Measurements from ENCODE around the gene PAAF1.
"Not testable (repeated sequence)": the region's sequence is repeated elsewhere in the genome, so short reads cannot be mapped to it uniquely, and the experiment has no call there.

PAAF1 gene

GRCh38 chr11:73929388-73929787, 52.6 kb downstream of the PAAF1 start:
- no peak for TF ChIP-seq CTCF (IDR thresholded peaks at IDR 0.05; ENCODE audit: poor library complexity, severe bottlenecking)
- no peak for DNase-seq (ENCODE audit: low spot score)
- Histone ChIP-seq H3K27ac (ENCODE audit: poor library complexity, severe bottlenecking) (no peak overlapping the region), H3K4me1 (ENCODE audit: insufficient read depth, poor library complexity, severe bottlenecking) (no peaks in the 10 kb centered on the region), H3K36me3 (ENCODE audit: low read depth) (peaks cover 61% of the 10 kb centered on the region), H3K27me3 (ENCODE audit: insufficient read depth, poor library complexity, severe bottlenecking) (no peaks in the 10 kb centered on the region), H3K9me3 (ENCODE audit: severe bottlenecking) (no peaks in the 10 kb centered on the region), H3K4me3 (ENCODE audit: severe bottlenecking) (no peak overlapping the region)
- no peak for ATAC-seq (ENCODE audit: low read depth)

- peaks cover 49% of the 10 kb centered on the region for H3K36me3 ChIP-seq (ENCODE audit: low read depth)
- no peak overlapping the region for H3K27ac ChIP-seq (ENCODE audit: poor library complexity, severe bottlenecking)
- no peaks in the 10 kb centered on the region for H3K9me3 ChIP-seq (ENCODE audit: severe bottlenecking)
- DNase-seq (ENCODE audit: low spot score) (no peak), ATAC-seq (ENCODE audit: low read depth) (peak; percentile 67)
- H3K4me1 ChIP-seq (ENCODE audit: insufficient read depth, poor library complexity, severe bottlenecking) = no peaks in the 10 kb centered on the region
- peak; percentile 42 for TF ChIP-seq CTCF (IDR thresholded peaks at IDR 0.05; ENCODE audit: poor library complexity, severe bottlenecking)
- H3K27me3 ChIP-seq (ENCODE audit: insufficient read depth, poor library complexity, severe bottlenecking) = no peaks in the 10 kb centered on the region
- H3K4me3 ChIP-seq (ENCODE audit: severe bottlenecking) = no peak overlapping the region
Measured at GRCh38 chr11:73931039-73931645, 54.3 kb downstream of the PAAF1 start.

- no peak overlapping the region for H3K4me3 ChIP-seq (ENCODE audit: severe bottlenecking)
- DNase-seq (ENCODE audit: low spot score) = no peak
- no peak for ATAC-seq (ENCODE audit: low read depth)
- no peak for TF ChIP-seq CTCF (IDR thresholded peaks at IDR 0.05; ENCODE audit: poor library complexity, severe bottlenecking)
- no peaks in the 10 kb centered on the region for H3K27me3 ChIP-seq (ENCODE audit: insufficient read depth, poor library complexity, severe bottlenecking)
- no peak overlapping the region for H3K27ac ChIP-seq (ENCODE audit: poor library complexity, severe bottlenecking)
- H3K4me1 ChIP-seq (ENCODE audit: insufficient read depth, poor library complexity, severe bottlenecking) = no peaks in the 10 kb centered on the region
- peaks cover 43% of the 10 kb centered on the region for H3K36me3 ChIP-seq (ENCODE audit: low read depth)
- no peaks in the 10 kb centered on the region for H3K9me3 ChIP-seq (ENCODE audit: severe bottlenecking)
Measured at GRCh38 chr11:73931951-73932350, 55.2 kb downstream of the PAAF1 start.

- Histone ChIP-seq H3K27ac (ENCODE audit: poor library complexity, severe bottlenecking) (no peak overlapping the region), H3K4me1 (ENCODE audit: insufficient read depth, poor library complexity, severe bottlenecking) (no peaks in the 10 kb centered on the region), H3K4me3 (ENCODE audit: severe bottlenecking) (no peak overlapping the region), H3K27me3 (ENCODE audit: insufficient read depth, poor library complexity, severe bottlenecking) (no peaks in the 10 kb centered on the region), H3K36me3 (ENCODE audit: low read depth) (peaks cover 37% of the 10 kb centered on the region), H3K9me3 (ENCODE audit: severe bottlenecking) (no peaks in the 10 kb centered on the region)
- TF ChIP-seq CTCF (IDR thresholded peaks at IDR 0.05; ENCODE audit: poor library complexity, severe bottlenecking) = no peak
- DNase-seq (ENCODE audit: low spot score) (no peak), ATAC-seq (ENCODE audit: low read depth) (no peak)
Measured at GRCh38 chr11:73932781-73933180, 56.0 kb downstream of the PAAF1 start.

- H3K27me3 ChIP-seq (ENCODE audit: insufficient read depth, poor library complexity, severe bottlenecking) = not testable (repeated sequence)
- peaks cover 14% of the 10 kb centered on the region for H3K36me3 ChIP-seq (ENCODE audit: low read depth)
Measured at GRCh38 chr11:73936047-73936446, 59.2 kb downstream of the PAAF1 start.

More at GRCh38 chr11:73936047-73936446, 59.2 kb downstream of the PAAF1 start:
- H3K4me1 ChIP-seq (ENCODE audit: insufficient read depth, poor library complexity, severe bottlenecking); ATAC-seq (ENCODE audit: low read depth); H3K4me3 ChIP-seq (ENCODE audit: severe bottlenecking); H3K9me3 ChIP-seq (ENCODE audit: severe bottlenecking); DNase-seq (ENCODE audit: low spot score); H3K27ac ChIP-seq (ENCODE audit: poor library complexity, severe bottlenecking): not testable (repeated sequence)
